ENCODE data around the gene DUSP16.
"Not testable (repeated sequence)": the region's sequence is repeated elsewhere in the genome, so short reads cannot be mapped to it uniquely, and the experiment has no call there.

DUSP16 gene

GRCh38 chr12:12583510-12584178 lies 21.0 kb upstream of the DUSP16 start:
- no peak for DNase-seq

- DNase-seq: no peak
These were observed 20.2 kb upstream of the DUSP16 start for GRCh38 chr12:12582895-12583303.

GRCh38 chr12:12582193-12582881 lies 19.7 kb upstream of the DUSP16 start:
- no peak for DNase-seq

GRCh38 chr12:12580716-12581115 lies 18.1 kb upstream of the DUSP16 start:
- DNase-seq: not testable (repeated sequence)

GRCh38 chr12:12577786-12578185 lies 15.1 kb upstream of the DUSP16 start:
- no peak for DNase-seq

GRCh38 chr12:12572659-12573058 lies 10.0 kb upstream of the DUSP16 start:
- DNase-seq: no peak

- not testable (repeated sequence) for DNase-seq
These were observed 3.3 kb upstream of the DUSP16 start for GRCh38 chr12:12565971-12566370.

GRCh38 chr12:12564911-12565310 lies 2.2 kb upstream of the DUSP16 start:
- no peak for DNase-seq

GRCh38 chr12:12563290-12563928 lies 746 bp upstream of the DUSP16 start:
- DNase-seq: no peak

- DNase-seq: no peak
These were observed 613 bp downstream of the DUSP16 start for GRCh38 chr12:12562016-12562483.

- DNase-seq: no peak
These were observed 1.2 kb downstream of the DUSP16 start for GRCh38 chr12:12561371-12562015.

GRCh38 chr12:12560587-12561370 lies 1.9 kb downstream of the DUSP16 start:
- peak; percentile 66 for DNase-seq

- no peak for DNase-seq
These were observed 2.9 kb downstream of the DUSP16 start for GRCh38 chr12:12559719-12560296.

GRCh38 chr12:12558291-12558690 lies 4.4 kb downstream of the DUSP16 start:
- no peak for DNase-seq

- no peak for DNase-seq
These were observed 4.9 kb downstream of the DUSP16 start for GRCh38 chr12:12557733-12558132.

- DNase-seq: no peak
These were observed 7.0 kb downstream of the DUSP16 start for GRCh38 chr12:12555656-12556055.

GRCh38 chr12:12553208-12553785 lies 9.4 kb downstream of the DUSP16 start:
- DNase-seq: no peak

- no peak for DNase-seq
These were observed 11.5 kb downstream of the DUSP16 start for GRCh38 chr12:12551115-12551514.

GRCh38 chr12:12550277-12550676 lies 12.4 kb downstream of the DUSP16 start:
- DNase-seq: no peak

GRCh38 chr12:12549426-12549825 lies 13.2 kb downstream of the DUSP16 start:
- DNase-seq: no peak

GRCh38 chr12:12548713-12549112 lies 13.9 kb downstream of the DUSP16 start:
- DNase-seq: no peak

- no peak for DNase-seq
These were observed 16.3 kb downstream of the DUSP16 start for GRCh38 chr12:12546314-12546772.

Measured in NCI-H2029 treated with DMSO at 0.1 percent for 48 hours (cell line).